ENCODE data around the gene A2ML1. TPM values are rescaled to one million over a fixed set of nuclear protein-coding genes. Genes with fewer than 3 reads are reported as not detected.

A2ML1 gene
- total RNA-seq, 2 experiments from 2014 or later, result not detected

DNA sequence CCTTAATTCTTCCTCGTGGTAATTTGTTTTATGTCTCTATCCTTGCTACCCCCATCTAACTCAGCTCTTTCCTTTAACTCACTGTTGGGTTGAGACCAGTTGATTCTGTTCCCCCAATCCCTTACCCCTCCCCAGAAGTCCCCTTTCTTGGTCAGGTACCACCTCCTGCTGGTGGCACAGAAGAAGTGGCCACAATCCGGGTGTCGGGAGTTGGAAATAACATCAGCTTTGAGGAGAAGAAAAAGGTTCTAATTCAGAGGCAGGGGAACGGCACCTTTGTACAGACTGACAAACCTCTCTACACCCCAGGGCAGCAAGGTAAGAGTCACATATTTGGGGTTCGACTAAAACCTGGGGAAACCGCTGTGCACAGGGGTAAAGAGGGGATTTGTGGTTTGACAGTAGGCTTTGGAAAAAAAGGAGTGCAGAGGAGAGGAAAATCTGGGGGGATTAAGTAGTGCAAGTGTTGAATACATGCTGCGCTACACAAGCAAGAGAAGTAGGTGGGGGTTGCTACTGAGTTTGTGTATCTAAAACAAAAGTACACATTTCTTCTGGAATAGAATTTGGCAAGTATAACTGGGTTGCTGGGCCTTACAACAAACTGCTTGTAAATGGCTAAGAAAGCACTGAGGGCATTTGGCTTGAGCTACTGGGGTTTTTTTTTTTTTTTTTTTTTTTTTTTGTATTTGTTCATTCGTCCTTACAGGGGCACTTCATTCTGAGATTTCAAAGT is 1.3 kb downstream of the A2ML1 start:
- Mint-ChIP-seq H3K27me3 (peaks cover 9% of the 10 kb centered on the region), H3K36me3 (ENCODE audit: low read depth) (no peaks in the 10 kb centered on the region), H3K4me1 (no peaks in the 10 kb centered on the region), H3K9me3 (no peaks in the 10 kb centered on the region), H3K4me3 (no peak overlapping the region), H3K27ac (no peak overlapping the region)
- no peak for DNase-seq
- ChIA-PET CTCF (interaction anchor here (0.6 to 1.1 kb wide), 3 partner anchors 166 to 370 kb away, joined by 3 to 5 read pairs (median 3); no protein-coding TSS in a partner anchor), POLR2A (no interaction called here)

DNA sequence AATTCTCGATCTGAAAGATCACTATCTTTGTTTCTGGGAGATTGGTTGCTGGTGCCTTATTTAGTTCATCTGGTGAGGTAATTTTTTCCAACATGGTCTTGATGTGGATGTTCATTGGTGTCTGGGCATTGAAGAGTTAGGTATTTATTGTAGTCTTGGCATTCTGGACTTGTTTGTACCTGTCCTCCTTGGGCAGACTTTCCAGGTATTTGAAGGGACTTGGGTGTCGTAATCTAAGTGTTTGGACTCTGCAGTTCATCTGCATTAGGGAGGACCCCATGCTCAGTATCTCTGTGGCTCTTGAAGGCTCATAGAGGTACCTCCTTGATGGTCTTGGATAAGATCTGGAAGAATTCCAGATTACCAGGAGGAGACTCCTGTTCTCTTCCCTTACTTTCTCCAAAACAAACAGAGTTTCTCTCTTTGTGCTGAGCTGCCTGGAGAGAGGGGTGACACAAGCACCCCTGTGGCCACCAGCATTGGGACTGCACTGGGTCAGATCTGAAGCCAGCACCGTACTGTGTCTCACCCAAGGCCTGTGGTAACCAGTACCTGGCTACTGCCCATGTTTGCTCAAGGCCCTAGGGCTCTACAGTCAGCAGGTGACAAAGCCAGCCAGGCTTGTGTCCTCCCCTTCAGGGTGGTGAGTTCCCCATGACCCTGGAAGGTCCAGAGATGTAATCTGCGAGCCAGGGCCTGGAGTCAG is 5.3 kb downstream of the A2ML1 start:
- H3K27ac Mint-ChIP-seq, result no peak overlapping the region
- H3K27me3 Mint-ChIP-seq, result peaks cover 9% of the 10 kb centered on the region
- DNase-seq, result no peak
- H3K4me3 Mint-ChIP-seq, result no peak overlapping the region
- no peaks in the 10 kb centered on the region for H3K36me3 Mint-ChIP-seq (ENCODE audit: low read depth)
- no peaks in the 10 kb centered on the region for H3K9me3 Mint-ChIP-seq
- ChIA-PET CTCF (no interaction called here), POLR2A (no interaction called here)
- H3K4me1 Mint-ChIP-seq, result no peaks in the 10 kb centered on the region

DNA sequence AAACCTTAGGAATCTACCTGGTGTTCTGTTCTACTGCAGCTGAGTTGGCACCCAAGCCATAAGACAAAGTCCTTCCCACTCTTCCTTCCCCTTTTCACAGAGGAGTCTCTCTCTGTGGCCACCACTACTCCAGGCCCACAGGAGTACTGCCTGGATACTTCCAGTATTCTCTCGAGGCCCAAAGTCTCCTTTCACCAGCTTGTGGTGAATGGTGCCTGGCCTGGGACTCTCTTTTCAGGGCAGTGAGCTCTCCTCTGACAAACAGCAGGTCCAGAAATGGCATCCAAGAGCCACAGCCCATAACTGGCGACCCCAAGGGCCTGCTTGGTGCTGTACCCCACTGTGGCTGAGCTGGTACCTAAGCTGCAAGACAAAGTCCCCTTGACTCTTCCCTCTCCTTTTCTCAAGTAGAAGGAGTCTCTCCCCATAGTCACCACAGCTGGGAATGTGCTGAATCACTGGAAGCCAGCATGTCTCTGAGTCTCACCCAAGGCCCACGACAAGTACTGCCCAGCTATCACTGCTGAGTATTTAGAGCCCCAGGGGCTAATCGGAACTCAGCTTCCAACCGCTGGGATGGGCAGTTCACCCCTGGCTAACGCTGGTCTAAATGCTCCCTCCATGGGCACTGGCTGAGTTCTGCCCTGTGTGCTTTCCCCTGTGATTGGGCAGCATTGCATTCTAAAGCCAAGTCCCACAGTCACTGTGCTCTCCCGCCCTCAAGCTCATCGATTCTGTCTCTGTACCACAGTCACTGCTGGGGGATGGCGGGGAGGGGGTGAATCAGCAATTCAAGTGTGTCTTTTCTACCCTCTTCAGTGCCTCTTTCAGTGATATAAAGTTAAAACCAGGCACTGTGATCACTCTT is 6.1 kb downstream of the A2ML1 start:
- CTCF ChIA-PET, result interaction anchor here (0.6 kb wide), 2 partner anchors 231 to 257 kb away, joined by 3 to 5 read pairs; no protein-coding TSS in a partner anchor
- Mint-ChIP-seq H3K9me3 (no peaks in the 10 kb centered on the region), H3K27me3 (peaks cover 9% of the 10 kb centered on the region), H3K4me3 (no peak overlapping the region), H3K4me1 (no peaks in the 10 kb centered on the region), H3K36me3 (ENCODE audit: low read depth) (no peaks in the 10 kb centered on the region), H3K27ac (no peak overlapping the region)
- no peak for DNase-seq
- POLR2A ChIA-PET, result no interaction called here

DNA sequence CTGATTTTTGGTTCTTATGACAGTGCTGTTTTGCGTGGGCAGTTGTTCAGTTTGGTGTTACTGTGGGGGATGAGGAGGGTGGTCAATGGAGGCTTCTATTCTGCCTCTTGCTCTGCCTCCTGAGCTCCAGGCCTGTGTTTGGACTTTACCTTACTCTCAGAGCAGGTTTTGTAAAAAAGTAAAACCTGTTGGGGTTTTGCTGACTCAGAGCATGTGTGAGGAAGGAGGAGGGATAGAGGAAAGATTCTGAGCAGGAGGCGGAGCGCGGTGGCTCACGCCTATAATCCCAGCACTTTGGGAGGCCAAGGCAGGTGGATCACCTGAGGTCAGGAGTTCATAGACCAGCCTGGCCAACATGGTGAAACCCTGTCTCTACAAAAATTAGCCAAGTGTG is 6.7 kb downstream of the A2ML1 start:
- Mint-ChIP-seq H3K4me3 (no peak overlapping the region), H3K4me1 (no peaks in the 10 kb centered on the region), H3K27me3 (peaks cover 11% of the 10 kb centered on the region), H3K36me3 (ENCODE audit: low read depth) (no peaks in the 10 kb centered on the region), H3K27ac (no peak overlapping the region), H3K9me3 (no peaks in the 10 kb centered on the region)
- ChIA-PET CTCF (interaction anchor here (0.6 kb wide), 1 partner anchor 258 kb away, joined by 3 read pairs; no protein-coding TSS in a partner anchor), POLR2A (no interaction called here)
- no peak for DNase-seq

DNA sequence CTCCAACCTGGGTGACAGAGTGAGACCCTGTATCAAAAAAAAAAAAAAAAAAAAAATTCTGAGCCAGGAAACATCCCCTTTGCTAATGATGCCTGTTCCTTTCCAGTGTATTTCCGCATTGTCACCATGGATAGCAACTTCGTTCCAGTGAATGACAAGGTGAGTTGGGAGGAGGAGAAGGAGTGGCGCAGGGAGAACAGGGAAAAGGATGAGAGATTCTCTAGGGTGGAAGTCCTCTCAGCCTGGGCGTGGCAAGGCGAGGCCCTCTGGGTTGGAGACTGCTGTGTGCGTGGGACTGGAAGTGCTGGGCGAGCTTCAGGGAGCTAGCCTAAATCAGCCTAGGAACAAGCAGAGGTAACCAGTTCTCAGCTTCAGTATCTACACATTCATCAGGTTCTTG is 7.2 kb downstream of the A2ML1 start:
- no peak for DNase-seq
- Mint-ChIP-seq H3K4me1 (no peaks in the 10 kb centered on the region), H3K27ac (no peak overlapping the region), H3K4me3 (no peak overlapping the region), H3K27me3 (peaks cover 14% of the 10 kb centered on the region), H3K36me3 (ENCODE audit: low read depth) (no peaks in the 10 kb centered on the region), H3K9me3 (no peaks in the 10 kb centered on the region)
- POLR2A ChIA-PET, result no interaction called here
- CTCF ChIA-PET, result no interaction called here

DNA sequence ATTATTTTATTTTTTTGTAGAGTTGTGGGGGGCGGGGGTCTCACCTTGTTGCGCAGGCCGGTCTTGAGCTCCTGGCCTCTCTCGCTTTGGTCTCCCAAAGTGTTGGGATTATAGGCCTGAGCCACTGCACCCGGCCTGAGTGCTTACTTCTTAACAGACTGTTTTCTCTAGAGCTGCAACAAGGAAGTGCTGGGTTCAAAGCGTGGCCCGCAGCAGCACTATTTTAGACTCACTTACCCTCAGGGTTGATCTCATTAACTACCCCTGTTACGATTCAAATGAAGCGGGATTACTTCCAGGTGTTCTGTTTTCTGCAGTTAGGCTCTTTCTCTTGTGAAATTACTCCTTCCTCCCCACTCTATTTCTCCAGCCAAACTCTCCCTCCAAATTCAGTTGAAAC is 8.7 kb downstream of the A2ML1 start:
- Mint-ChIP-seq H3K27me3 (peaks cover 10% of the 10 kb centered on the region), H3K36me3 (ENCODE audit: low read depth) (no peaks in the 10 kb centered on the region), H3K4me1 (no peaks in the 10 kb centered on the region), H3K9me3 (no peaks in the 10 kb centered on the region), H3K4me3 (no peak overlapping the region), H3K27ac (no peak overlapping the region)
- DNase-seq, result no peak
- CTCF ChIA-PET, result no interaction called here
- POLR2A ChIA-PET, result no interaction called here

DNA sequence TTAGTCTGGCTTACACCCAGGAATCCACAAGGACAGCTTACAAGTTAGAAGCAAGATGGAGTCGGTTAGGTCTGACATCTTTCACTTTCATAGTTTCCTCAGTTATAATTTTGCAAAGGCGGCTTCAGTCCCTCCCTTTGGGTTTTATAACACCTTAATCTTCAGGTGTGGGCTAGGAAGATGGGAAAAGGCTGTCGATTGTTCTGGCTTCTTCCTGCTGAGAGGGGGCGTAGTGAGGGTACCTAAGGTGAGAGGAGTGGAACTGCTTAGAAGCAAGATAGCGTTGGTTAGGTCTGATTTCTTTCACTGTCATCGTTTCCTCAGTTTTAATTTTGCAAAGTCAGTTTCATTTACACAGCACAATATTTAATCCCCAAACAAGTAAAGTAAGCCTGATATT is 10.1 kb downstream of the A2ML1 start:
- H3K4me1 Mint-ChIP-seq, result no peaks in the 10 kb centered on the region
- no peak for DNase-seq
- ChIA-PET POLR2A (no interaction called here), CTCF (no interaction called here)
- H3K27me3 Mint-ChIP-seq, result peaks cover 7% of the 10 kb centered on the region
- H3K4me3 Mint-ChIP-seq, result no peak overlapping the region
- no peak overlapping the region for H3K27ac Mint-ChIP-seq
- H3K9me3 Mint-ChIP-seq, result no peaks in the 10 kb centered on the region
- H3K36me3 Mint-ChIP-seq (ENCODE audit: low read depth), result no peaks in the 10 kb centered on the region

DNA sequence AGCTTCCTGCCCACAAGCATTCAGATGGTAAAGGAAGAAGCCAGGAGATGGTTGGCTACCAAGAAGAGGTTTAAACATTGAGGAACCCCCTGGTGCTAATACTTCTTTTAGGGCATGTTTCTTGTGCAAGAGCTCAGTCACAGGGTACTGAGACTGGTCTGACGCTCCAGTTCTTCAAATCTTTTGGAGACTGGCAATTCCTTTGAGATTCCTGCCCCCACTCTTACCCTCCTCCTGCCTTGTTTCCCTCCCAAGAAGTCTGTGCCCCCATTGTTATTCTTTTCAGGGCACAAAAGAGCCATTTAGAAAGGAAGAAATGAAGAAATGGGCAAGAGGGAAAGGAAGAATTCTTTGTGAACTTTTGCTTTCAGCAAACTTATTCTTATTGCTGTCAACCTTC is 11.8 kb downstream of the A2ML1 start:
- Mint-ChIP-seq H3K27ac (no peak overlapping the region), H3K4me3 (no peak overlapping the region), H3K9me3 (no peaks in the 10 kb centered on the region), H3K4me1 (no peaks in the 10 kb centered on the region), H3K36me3 (ENCODE audit: low read depth) (no peaks in the 10 kb centered on the region), H3K27me3 (peaks cover 9% of the 10 kb centered on the region)
- POLR2A ChIA-PET, result no interaction called here
- DNase-seq, result no peak
- CTCF ChIA-PET, result no interaction called here

DNA sequence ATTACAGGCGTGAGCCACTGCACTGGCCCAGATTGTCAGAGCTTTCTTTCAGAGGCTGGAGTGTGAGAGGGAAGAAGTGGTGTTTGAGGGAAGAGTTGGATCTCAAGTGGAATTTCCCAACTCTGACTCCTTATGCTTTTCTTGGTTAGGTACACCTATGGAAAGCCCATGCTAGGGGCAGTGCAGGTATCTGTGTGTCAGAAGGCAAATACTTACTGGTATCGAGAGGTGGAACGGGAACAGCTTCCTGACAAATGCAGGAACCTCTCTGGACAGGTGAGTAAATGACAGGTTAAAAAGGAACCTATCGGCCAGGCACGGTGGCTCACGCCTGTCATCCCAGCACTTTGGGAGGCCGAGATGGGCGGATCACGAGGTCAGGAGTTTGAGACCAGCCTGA is 14.9 kb downstream of the A2ML1 start:
- no peak for DNase-seq
- Mint-ChIP-seq H3K4me1 (no peaks in the 10 kb centered on the region), H3K27ac (no peak overlapping the region), H3K27me3 (peaks cover 12% of the 10 kb centered on the region), H3K36me3 (ENCODE audit: low read depth) (no peaks in the 10 kb centered on the region), H3K9me3 (no peaks in the 10 kb centered on the region), H3K4me3 (no peak overlapping the region)
- CTCF ChIA-PET, result no interaction called here
- POLR2A ChIA-PET, result no interaction called here

DNA sequence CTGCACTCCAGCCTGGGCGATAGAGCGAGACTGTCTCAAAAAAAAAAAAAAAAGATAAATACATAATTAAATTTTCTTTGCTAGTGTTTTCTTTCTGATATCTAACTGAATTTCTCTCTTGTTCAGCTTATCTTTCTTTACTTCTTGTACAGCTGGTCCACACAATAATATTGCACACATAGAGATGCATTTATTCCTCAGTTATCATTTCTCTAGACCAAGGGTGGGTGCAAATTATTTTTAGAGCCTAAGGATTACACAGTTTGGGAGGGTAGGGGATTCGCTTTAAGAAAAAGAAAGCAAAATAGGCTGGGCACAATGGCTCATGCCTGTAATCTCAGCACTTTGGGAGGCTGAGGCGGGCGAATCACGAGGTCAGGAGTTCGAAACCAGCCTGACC is 17.9 kb downstream of the A2ML1 start:
- Mint-ChIP-seq H3K4me1 (no peaks in the 10 kb centered on the region), H3K36me3 (ENCODE audit: low read depth) (no peaks in the 10 kb centered on the region), H3K27ac (no peak overlapping the region), H3K9me3 (no peaks in the 10 kb centered on the region), H3K4me3 (no peak overlapping the region), H3K27me3 (peaks cover 6% of the 10 kb centered on the region)
- CTCF ChIA-PET, result interaction anchor here (0.6 kb wide), 1 partner anchor 1475 kb away, joined by 4 read pairs; no protein-coding TSS in a partner anchor
- POLR2A ChIA-PET, result no interaction called here
- DNase-seq, result no peak

DNA sequence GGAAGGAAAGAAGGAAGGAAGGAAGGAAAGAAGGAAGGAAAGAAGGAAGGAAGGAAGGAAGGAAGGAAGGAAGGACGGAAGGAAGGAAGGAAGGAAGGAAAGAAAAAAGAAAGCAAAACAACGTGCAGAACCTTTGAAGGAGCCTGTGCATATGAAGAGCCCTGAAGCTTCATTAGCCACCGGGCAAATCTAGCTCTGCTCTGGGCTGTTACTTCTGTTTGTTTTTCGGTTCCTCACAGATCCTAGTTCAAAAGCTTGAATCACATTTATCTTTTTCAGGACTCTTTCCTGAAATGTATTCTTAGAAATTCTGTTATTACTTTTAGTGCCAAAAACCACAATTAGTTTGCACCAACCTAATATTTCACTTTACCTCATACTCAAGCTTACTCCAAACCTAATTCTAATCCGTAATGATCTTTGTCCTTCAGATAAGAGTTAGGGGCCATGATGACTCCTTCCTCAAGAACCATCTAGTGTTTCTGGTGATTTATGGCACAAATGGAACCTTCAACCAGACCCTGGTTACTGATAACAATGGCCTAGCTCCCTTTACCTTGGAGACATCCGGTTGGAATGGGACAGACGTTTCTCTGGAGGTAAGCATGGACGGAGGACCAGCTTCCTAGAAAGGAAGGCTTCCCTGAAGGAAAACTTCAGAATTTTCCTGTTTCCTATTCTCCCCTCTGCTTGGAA is 18.7 kb downstream of the A2ML1 start:
- H3K4me1 Mint-ChIP-seq, result no peaks in the 10 kb centered on the region
- POLR2A ChIA-PET, result no interaction called here
- H3K36me3 Mint-ChIP-seq (ENCODE audit: low read depth), result no peaks in the 10 kb centered on the region
- no peak overlapping the region for H3K4me3 Mint-ChIP-seq
- no peak overlapping the region for H3K27ac Mint-ChIP-seq
- H3K9me3 Mint-ChIP-seq, result no peaks in the 10 kb centered on the region
- DNase-seq, result no peak
- peaks cover 6% of the 10 kb centered on the region for H3K27me3 Mint-ChIP-seq
- CTCF ChIA-PET, result interaction anchor here (0.6 kb wide), 1 partner anchor 1474 kb away, joined by 4 read pairs; no protein-coding TSS in a partner anchor

DNA sequence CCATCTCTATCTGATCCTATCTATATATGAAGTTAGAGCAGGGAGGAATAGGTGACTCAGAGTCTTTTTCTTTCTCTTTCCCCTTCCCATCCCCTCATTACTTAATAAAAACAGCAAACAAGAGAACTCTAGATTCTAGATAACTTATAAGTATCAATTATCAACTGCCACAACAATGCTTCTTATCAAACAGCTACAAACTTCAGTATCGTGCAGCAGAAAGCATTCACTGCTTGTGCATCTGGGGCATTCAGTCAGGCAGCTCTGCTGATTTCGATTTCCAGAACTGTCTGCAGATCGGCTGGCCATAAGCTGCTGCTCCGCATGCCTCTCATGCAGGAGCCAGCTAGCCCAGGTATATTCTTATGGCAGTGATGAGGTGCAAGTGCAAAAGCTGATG is 19.4 kb downstream of the A2ML1 start:
- Mint-ChIP-seq H3K27me3 (peaks cover 6% of the 10 kb centered on the region), H3K9me3 (no peaks in the 10 kb centered on the region), H3K36me3 (ENCODE audit: low read depth) (no peaks in the 10 kb centered on the region), H3K27ac (no peak overlapping the region), H3K4me1 (no peaks in the 10 kb centered on the region), H3K4me3 (no peak overlapping the region)
- no peak for DNase-seq
- POLR2A ChIA-PET, result no interaction called here
- CTCF ChIA-PET, result no interaction called here

DNA sequence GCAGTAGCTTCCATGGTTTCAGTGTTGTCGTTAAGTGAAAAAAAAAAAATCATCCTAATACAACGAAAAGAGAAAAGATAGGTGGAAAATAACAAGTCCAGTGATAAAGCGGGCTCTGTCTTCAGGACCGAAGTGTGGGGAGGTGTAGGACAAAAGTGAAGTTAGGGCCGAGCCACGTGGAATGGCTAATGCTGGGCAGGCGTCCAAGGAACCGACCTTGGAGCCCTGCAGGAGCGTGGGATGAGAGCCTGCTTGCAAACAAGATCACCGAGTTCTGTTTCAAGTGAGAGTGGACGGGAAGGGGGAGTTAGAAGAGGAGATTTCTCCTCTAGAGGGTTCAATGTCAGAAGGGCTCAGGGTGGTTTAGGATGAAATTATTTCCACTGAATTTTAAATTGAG is 22.2 kb downstream of the A2ML1 start:
- Mint-ChIP-seq H3K27ac (no peak overlapping the region), H3K36me3 (ENCODE audit: low read depth) (no peaks in the 10 kb centered on the region), H3K4me1 (no peaks in the 10 kb centered on the region), H3K4me3 (no peak overlapping the region), H3K27me3 (peaks cover 6% of the 10 kb centered on the region), H3K9me3 (no peaks in the 10 kb centered on the region)
- ChIA-PET POLR2A (no interaction called here), CTCF (no interaction called here)
- DNase-seq, result no peak

All from activated CD4-positive, alpha-beta memory T cell treated with anti-CD3 and anti-CD28 coated beads, Interleukin-2, amount 10 ng/mL, durations not matched to agents 7 days and 5 days (primary cell).